Duodenal mucosa (tissue), 2 donors: ENCODE data around the gene DDX39B.
A peak's percentile ranks its signal among the peaks of the same experiment; 100 is the strongest.

Source experiments
- H3K27ac ChIP-seq: one replicate; pipeline ENCODE4 v1.7.0; 2013; ENCODE audit warnings: low read depth, low read length
- H3K27me3 ChIP-seq, 2 donors: one replicate each; pipeline ENCODE4 v1.7.0; 2013; ENCODE audit warnings: low read length in 2 of 2, control low read depth in 1 of 2; ENCODE audit not compliant: insufficient read depth in 2 of 2, control insufficient read depth in 1 of 2
- H3K36me3 ChIP-seq, 2 donors: one replicate each; pipeline ENCODE4 v1.7.0; 2013; ENCODE audit warnings: low read length in 2 of 2, control low read depth in 1 of 2; ENCODE audit not compliant: insufficient read depth in 2 of 2, control insufficient read depth in 1 of 2
- H3K4me1 ChIP-seq, 2 donors: one replicate each; pipeline ENCODE4 v1.7.0; 2013; ENCODE audit warnings: low read length in 2 of 2, control low read depth in 1 of 2; ENCODE audit not compliant: insufficient read depth in 2 of 2, control insufficient read depth in 1 of 2
- H3K4me3 ChIP-seq, 2 donors: one replicate each; pipeline ENCODE4 v1.7.0; 2013; ENCODE audit warnings: low read length in 2 of 2, low read depth in 1 of 2
- H3K9ac ChIP-seq, 2 donors: one replicate each; pipeline ENCODE4 v1.7.0; 2013; ENCODE audit warnings: low read length in 2 of 2, low read depth in 1 of 2
- H3K9me3 ChIP-seq, 2 donors: one replicate each; pipeline ENCODE4 v1.7.0; 2013; ENCODE audit warnings: low read length in 2 of 2, control low read depth in 1 of 2; ENCODE audit not compliant: control insufficient read depth in 1 of 2

Gene DDX39B

DNA sequence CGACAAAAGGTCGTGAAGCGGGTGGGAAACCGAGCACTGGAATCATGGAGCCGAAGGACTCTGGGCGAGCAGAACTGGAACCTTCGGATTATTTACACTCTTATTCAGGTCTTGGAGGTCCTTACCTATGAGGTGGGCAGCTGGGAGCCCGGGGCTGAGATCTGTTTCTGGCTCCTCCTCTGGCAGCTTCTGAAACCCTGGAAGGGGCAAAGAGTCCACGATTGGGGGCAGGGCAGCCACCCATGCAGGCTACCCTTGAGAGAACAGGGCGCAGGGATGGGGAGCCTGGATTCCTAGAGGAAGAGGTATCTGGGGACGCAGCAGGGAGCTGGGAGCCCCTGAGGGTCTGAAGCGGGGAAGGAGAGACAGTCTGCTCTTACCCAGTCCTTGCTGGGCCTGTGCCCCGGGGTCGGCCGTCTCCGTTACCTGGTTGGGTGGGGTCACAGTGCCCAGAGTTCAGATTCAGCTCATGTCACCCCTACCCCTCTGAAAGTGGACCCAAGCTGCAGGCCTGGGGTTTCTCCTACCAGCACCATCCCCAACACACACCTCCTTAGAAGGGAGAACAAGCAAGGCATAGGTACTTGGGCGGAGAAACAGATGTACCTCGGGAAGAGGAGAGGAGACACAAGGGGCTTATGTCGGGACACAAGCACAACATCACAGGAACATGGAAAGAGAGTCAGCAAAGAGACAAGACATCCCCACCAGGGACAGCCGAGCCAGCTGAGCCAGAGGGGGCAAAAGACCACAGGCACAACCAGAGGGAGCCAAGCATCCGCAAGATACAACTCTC, 39.8 kb upstream of the DDX39B start:
- Histone ChIP-seq H3K27me3 (peaks cover 0 to 5% of the 10 kb centered on the region in 2 donors), H3K9me3 (no peaks in the 10 kb centered on the region), H3K27ac (peak overlapping the region; percentile 64), H3K9ac (peak overlapping the region; percentile 71 to 99), H3K36me3 (no peaks in the 10 kb centered on the region), H3K4me3 (peak overlapping the region; percentile 91 to 92), H3K4me1 (peaks cover 17 to 28% of the 10 kb centered on the region in 2 donors)

- peak overlapping the region; percentile 91 to 92 for H3K4me3 ChIP-seq
- peaks cover 17 to 23% of the 10 kb centered on the region in 2 donors for H3K4me1 ChIP-seq
- H3K9ac ChIP-seq: peak overlapping the region; percentile 71 to 99
- H3K27me3 ChIP-seq: peaks cover 0 to 5% of the 10 kb centered on the region in 2 donors
- peak overlapping the region; percentile 64 for H3K27ac ChIP-seq
- H3K36me3 ChIP-seq: no peaks in the 10 kb centered on the region
- no peaks in the 10 kb centered on the region for H3K9me3 ChIP-seq
Observed at GRCh38 chr6:31580807-31581433, 39.1 kb upstream of the DDX39B start.

GRCh38 chr6:31580438-31580740, 38.6 kb upstream of the DDX39B start:
- peak overlapping the region; percentile 91 to 92 for H3K4me3 ChIP-seq
- no peaks in the 10 kb centered on the region for H3K9me3 ChIP-seq
- no peaks in the 10 kb centered on the region for H3K36me3 ChIP-seq
- peak overlapping the region; percentile 71 to 99 for H3K9ac ChIP-seq
- H3K27ac ChIP-seq: no peak overlapping the region
- H3K27me3 ChIP-seq: peaks cover 4 to 5% of the 10 kb centered on the region in 2 donors
- H3K4me1 ChIP-seq: peaks cover 17 to 18% of the 10 kb centered on the region in 2 donors

DNA sequence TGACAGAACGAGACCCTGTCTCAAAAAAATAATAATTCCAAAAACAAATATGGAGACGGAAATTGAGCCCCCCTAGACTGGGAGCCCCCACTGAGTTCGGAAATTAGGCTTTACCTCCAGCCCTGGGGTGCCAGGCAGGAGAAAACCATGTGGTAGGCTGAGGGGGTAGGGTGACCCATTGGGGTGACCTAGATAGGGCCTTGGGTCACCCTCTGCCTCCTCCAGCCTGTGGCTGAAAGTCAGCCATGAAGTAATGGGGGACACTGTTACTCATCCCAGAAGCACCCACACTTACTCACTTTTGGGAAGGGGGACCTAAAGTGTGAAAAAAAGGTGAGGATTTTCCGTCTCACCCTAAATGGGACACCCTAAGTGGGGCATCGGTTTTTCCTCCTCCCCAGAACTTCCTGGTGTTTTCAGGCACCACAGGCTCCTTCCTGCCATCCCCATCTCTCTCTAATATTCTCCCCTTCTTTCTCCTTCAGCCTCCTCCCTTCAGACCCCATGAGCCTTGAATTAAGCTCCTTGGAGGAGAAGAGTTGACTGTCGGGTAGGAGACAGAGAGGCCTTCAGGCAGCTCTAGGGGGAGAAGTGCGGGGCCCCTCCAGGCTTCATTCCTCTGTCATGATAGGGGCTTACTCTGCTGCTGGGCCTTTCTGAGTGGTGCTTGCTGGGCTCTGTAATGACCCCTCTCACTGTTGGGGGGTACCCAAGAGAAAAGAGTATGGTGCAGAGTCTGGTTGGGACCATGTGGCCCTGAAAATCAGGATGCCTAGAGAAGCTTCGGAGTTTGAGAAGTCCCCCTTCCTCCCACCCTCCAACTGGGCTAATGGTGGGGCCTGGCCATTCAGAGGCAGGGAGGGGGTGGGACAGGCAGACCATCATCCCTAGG, 38.0 kb upstream of the DDX39B start:
- H3K27ac ChIP-seq: no peak overlapping the region
- H3K9ac ChIP-seq: peak overlapping the region; percentile 71 to 99
- H3K27me3 ChIP-seq: peaks cover 5% of the 10 kb centered on the region in 2 donors
- peak overlapping the region; percentile 25 to 91 for H3K4me3 ChIP-seq
- H3K36me3 ChIP-seq: no peaks in the 10 kb centered on the region
- H3K4me1 ChIP-seq: peaks cover 17% of the 10 kb centered on the region in 2 donors
- no peaks in the 10 kb centered on the region for H3K9me3 ChIP-seq

DNA sequence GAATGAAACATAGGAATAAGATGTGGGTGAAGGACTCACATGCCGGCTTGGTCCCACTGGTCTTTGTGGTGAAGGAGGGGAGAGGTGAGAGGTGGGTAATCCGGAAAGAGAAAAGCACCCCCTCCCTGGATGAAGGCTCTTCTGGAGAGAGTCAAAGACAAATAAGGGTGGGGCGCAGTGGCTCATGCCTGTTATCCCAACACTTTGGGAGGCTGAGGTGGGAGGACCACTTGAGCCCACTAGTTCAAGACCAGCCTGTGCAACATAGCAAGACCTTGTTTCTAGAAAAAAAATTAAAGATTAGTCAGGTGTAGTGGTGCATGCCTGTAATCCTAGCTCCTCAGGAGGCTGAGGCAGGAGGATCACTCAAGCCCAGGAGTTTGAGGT, 37.3 kb upstream of the DDX39B start:
- Histone ChIP-seq H3K27me3 (peaks cover 5% of the 10 kb centered on the region in 2 donors), H3K4me3 (no peak overlapping the region), H3K9ac (no peak overlapping the region), H3K9me3 (no peaks in the 10 kb centered on the region), H3K36me3 (no peaks in the 10 kb centered on the region), H3K4me1 (peaks cover 17% of the 10 kb centered on the region in 2 donors), H3K27ac (no peak overlapping the region)

GRCh38 chr6:31578184-31579118, 36.6 kb upstream of the DDX39B start:
- H3K4me1 ChIP-seq: peaks cover 17% of the 10 kb centered on the region in 2 donors
- no peak overlapping the region for H3K9ac ChIP-seq
- H3K27ac ChIP-seq: no peak overlapping the region
- no peaks in the 10 kb centered on the region for H3K36me3 ChIP-seq
- H3K9me3 ChIP-seq: no peaks in the 10 kb centered on the region
- peaks cover 5% of the 10 kb centered on the region in 2 donors for H3K27me3 ChIP-seq
- no peak overlapping the region for H3K4me3 ChIP-seq

GRCh38 chr6:31577579-31577966, 35.8 kb upstream of the DDX39B start:
- H3K9me3 ChIP-seq: no peaks in the 10 kb centered on the region
- no peak overlapping the region for H3K9ac ChIP-seq
- no peaks in the 10 kb centered on the region for H3K36me3 ChIP-seq
- H3K4me3 ChIP-seq: peak overlapping the region; percentile 51 to 60
- no peak overlapping the region for H3K27ac ChIP-seq
- peaks cover 12 to 17% of the 10 kb centered on the region in 2 donors for H3K4me1 ChIP-seq
- peaks cover 1 to 5% of the 10 kb centered on the region in 2 donors for H3K27me3 ChIP-seq

- Histone ChIP-seq H3K27ac (no peak overlapping the region), H3K4me3 (peak overlapping the region; percentile 51 to 60), H3K27me3 (peaks cover 0 to 5% of the 10 kb centered on the region in 2 donors), H3K36me3 (no peaks in the 10 kb centered on the region), H3K9me3 (no peaks in the 10 kb centered on the region), H3K9ac (peak overlapping the region in 1 of 2 donors; percentile 12), H3K4me1 (peaks cover 10 to 13% of the 10 kb centered on the region in 2 donors)
Observed at GRCh38 chr6:31576897-31577578, 35.2 kb upstream of the DDX39B start.
